Sciatic nerve (tissue), 2 donors: ENCODE data around the gene FRAT2. TPM values are rescaled to one million over a fixed set of nuclear protein-coding genes. Genes with fewer than 3 reads are reported as not detected.
"Not testable (repeated sequence)": the region's sequence is repeated elsewhere in the genome, so short reads cannot be mapped to it uniquely, and the experiment has no call there.

Experiments used
- ATAC-seq: fragments of 200-7000 bp; cut with Tn5 transposase; one replicate; pipeline ENCODE4 v1.9.1; 2020; ENCODE audit warnings: mild to moderate bottlenecking, moderate library complexity
- DNase-seq: peaks from one replicate; pipeline ENCODE4 v3.0.0-alpha.2; 2020; ENCODE audit warnings: low spot score
- intact Hi-C: fragments of 100-400 bp; cut with DNase I; formaldehyde crosslinking; loops from one replicate; pipeline ENCODE4 v1.14.2; 2022
- total RNA-seq: library from RNA; stranded (reverse); fragmentation: NEBNext Ultra II Directional; extraction: Animal tissue kit (Norgen Biotek cat#: 25700); gene quantifications from one replicate; pipeline ENCODE4 v1.2.1, GENCODE V29; 2021
- donor health status: DM: no; HTN: no; CAD: no.
- donor health status: DM: no; HTN: no; CAD: no.

Gene FRAT2
- total RNA-seq, 1 donor from 2014 or later = 8.0 TPM

GRCh38 chr10:97307441-97307840 is 27.1 kb downstream of the FRAT2 start:
- no peak for ATAC-seq
- DNase-seq = no peak
- intact Hi-C loops = no loop called here

GRCh38 chr10:97302088-97302791 is 32.3 kb downstream of the FRAT2 start:
- intact Hi-C loops = no loop called here
- DNase-seq (no peak), ATAC-seq (no peak)

GRCh38 chr10:97300980-97301379 is 33.5 kb downstream of the FRAT2 start:
- DNase-seq (no peak), ATAC-seq (no peak)
- intact Hi-C loops = no loop called here

- intact Hi-C loops = no loop called here
- DNase-seq (no peak), ATAC-seq (no peak)
These were observed 36.3 kb downstream of the FRAT2 start for GRCh38 chr10:97298223-97298571.

GRCh38 chr10:97297556-97298222 is 36.8 kb downstream of the FRAT2 start:
- DNase-seq = no peak
- peak; percentile 31 for ATAC-seq
- intact Hi-C loops = no loop called here

- DNase-seq = no peak
- ATAC-seq = no peak
- intact Hi-C loops = no loop called here
These were observed 41.7 kb downstream of the FRAT2 start for GRCh38 chr10:97292862-97293198.

- intact Hi-C loops = no loop called here
These were observed 42.2 kb downstream of the FRAT2 start, which contains the start of gene ARHGAP19 for GRCh38 chr10:97292097-97292861. ARHGAP19 (minus strand) TSS chr10:97292637; CDS start chr10:97292627, 10 bp downstream.

GRCh38 chr10:97291357-97292096 is 43.0 kb downstream of the FRAT2 start:
- DNase-seq (no peak), ATAC-seq (peak; percentile 1)
- intact Hi-C loops = no loop called here

More at GRCh38 chr10:97292097-97292861, 42.2 kb downstream of the FRAT2 start, which contains the start of gene ARHGAP19:
- ATAC-seq (peak; percentile 100), DNase-seq (peak; percentile 95)

- ATAC-seq, DNase-seq, intact Hi-C loops: not testable (repeated sequence)
These were observed 43.8 kb downstream of the FRAT2 start for GRCh38 chr10:97290576-97291356.

GRCh38 chr10:97290076-97290475 is 44.5 kb downstream of the FRAT2 start:
- ATAC-seq, DNase-seq, intact Hi-C loops: not testable (repeated sequence)

Other genes starting within 250 kb of the FRAT2 start
- 3.1 TPM for gene SLIT1, start 148.8 kb downstream of the FRAT2 start, total RNA-seq
- 138 TPM for gene ARHGAP19, start 42.1 kb downstream of the FRAT2 start, total RNA-seq
- 4.1 TPM for gene FRAT1, start 15.5 kb downstream of the FRAT2 start, total RNA-seq
- 19.6 TPM for gene RRP12, start 66.6 kb upstream of the FRAT2 start, total RNA-seq
- 117 TPM for gene PGAM1, start 91.5 kb upstream of the FRAT2 start, total RNA-seq
- 37.0 TPM for gene EXOSC1, start 111.3 kb upstream of the FRAT2 start, total RNA-seq
- gene ZDHHC16, start 111.4 kb upstream of the FRAT2 start, total RNA-seq = 32.1 TPM
- 65.9 TPM for gene MMS19, start 163.7 kb upstream of the FRAT2 start, total RNA-seq
- 8.1 TPM for gene UBTD1, start 164.2 kb upstream of the FRAT2 start, total RNA-seq
- not detected for gene ANKRD2, start 238.1 kb upstream of the FRAT2 start, total RNA-seq
- gene HOGA1, start 249.7 kb upstream of the FRAT2 start, total RNA-seq = 4.1 TPM